ENCODE results near the gene NUAK1. TPM values are rescaled to one million over a fixed set of nuclear protein-coding genes. Genes with fewer than 3 reads are reported as not detected.

NUAK1 gene
- total and polyA plus RNA-seq, 2 donors, result 2.1 to 4.3 TPM

DNA sequence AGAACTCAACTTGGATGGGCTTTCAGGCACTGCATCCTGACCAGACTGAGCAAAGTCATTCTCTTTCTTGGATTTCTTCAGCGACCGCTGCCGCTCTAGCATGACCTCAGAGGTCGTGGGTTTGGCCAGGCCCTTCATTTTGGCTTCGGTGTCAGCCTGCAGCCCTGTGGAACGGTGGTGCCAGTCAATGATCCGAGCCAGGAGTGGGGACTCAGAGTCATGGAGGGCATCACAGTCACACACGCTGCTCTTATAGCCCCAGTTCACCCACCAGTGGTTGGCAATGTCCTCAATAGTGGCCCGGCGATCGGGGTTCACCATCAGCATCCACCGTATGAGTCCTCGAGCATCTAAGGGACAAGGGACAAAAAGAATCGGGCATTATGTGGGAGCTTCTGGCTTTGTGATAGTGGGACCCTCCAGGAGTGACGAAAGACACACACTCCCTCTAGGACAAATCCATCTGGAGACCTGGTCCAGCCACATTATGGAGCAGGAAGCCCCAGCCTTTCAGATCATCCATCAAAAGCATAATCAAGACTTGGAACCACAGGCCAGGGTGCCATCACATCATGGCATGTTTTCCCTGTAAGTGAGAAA, 71.0 kb downstream of the NUAK1 start:
- Histone ChIP-seq H3K27me3 (ENCODE audit: control insufficient read depth in 2 of 2, insufficient read depth in 1 of 2, low read length in 1 of 2) (no peaks in the 10 kb centered on the region), H3K36me3 (ENCODE audit: control insufficient read depth in 2 of 2, insufficient read depth in 2 of 2, low read length in 1 of 2) (no peaks in the 10 kb centered on the region), H3K9me3 (ENCODE audit: control insufficient read depth in 2 of 2, insufficient read depth in 1 of 2, low read length in 1 of 2) (peaks cover 1 to 9% of the 10 kb centered on the region in 2 donors), H3K4me1 (ENCODE audit: control insufficient read depth in 2 of 2, insufficient read depth in 2 of 2, low read length in 2 of 2) (peaks cover 0 to 2% of the 10 kb centered on the region in 2 donors), H3K4me3 (ENCODE audit: low read length in 2 of 2) (no peak overlapping the region), H3K27ac (ENCODE audit: low read depth in 1 of 2, low read length in 1 of 2) (no peak overlapping the region)
- DNase-seq (ENCODE audit: low read depth in 6 of 9, low spot score in 9 of 9), result no peak
- WGBS, result 95% methylated on average over 15 of the region's 15 CpGs

DNA sequence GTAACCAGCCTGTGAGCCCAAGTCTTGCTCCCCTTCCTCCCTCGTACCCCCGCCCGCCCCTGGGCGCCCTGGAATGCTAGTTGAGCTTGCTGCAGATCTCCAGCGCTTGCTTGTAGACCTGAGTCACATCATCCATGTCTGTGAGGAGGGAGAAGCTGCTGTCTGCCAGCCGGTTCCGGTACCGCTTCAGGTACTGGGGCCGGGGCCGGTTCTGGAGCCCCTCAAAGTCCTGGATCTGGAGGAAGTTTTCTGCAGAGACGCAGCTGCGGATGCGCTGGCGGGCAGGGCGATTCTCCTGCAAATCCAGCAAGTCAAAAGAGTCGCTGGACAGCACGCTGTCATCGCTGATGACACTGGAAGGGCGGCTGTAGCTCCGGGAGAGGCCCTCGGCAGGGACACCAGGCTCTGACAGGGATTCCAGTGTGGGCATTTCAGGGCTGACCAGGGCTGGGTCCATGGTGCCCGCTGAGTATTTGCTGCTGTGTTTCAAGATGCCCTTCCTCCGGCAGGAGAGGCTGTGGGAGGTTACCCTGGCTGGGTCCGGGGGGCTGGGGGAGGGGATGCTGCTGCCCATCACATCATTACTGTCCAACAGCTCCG, 71.9 kb downstream of the NUAK1 start:
- Histone ChIP-seq H3K27ac (ENCODE audit: low read depth in 1 of 2, low read length in 1 of 2) (no peak overlapping the region), H3K4me3 (ENCODE audit: low read length in 2 of 2) (no peak overlapping the region), H3K4me1 (ENCODE audit: control insufficient read depth in 2 of 2, insufficient read depth in 2 of 2, low read length in 2 of 2) (peaks cover 0 to 2% of the 10 kb centered on the region in 2 donors), H3K27me3 (ENCODE audit: control insufficient read depth in 2 of 2, insufficient read depth in 1 of 2, low read length in 1 of 2) (no peaks in the 10 kb centered on the region), H3K36me3 (ENCODE audit: control insufficient read depth in 2 of 2, insufficient read depth in 2 of 2, low read length in 1 of 2) (no peaks in the 10 kb centered on the region), H3K9me3 (ENCODE audit: control insufficient read depth in 2 of 2, insufficient read depth in 1 of 2, low read length in 1 of 2) (peaks cover 1 to 9% of the 10 kb centered on the region in 2 donors)
- WGBS, result 96% methylated on average over 25 of the region's 25 CpGs
- DNase-seq (ENCODE audit: low read depth in 6 of 9, low spot score in 9 of 9), result no peak

DNA sequence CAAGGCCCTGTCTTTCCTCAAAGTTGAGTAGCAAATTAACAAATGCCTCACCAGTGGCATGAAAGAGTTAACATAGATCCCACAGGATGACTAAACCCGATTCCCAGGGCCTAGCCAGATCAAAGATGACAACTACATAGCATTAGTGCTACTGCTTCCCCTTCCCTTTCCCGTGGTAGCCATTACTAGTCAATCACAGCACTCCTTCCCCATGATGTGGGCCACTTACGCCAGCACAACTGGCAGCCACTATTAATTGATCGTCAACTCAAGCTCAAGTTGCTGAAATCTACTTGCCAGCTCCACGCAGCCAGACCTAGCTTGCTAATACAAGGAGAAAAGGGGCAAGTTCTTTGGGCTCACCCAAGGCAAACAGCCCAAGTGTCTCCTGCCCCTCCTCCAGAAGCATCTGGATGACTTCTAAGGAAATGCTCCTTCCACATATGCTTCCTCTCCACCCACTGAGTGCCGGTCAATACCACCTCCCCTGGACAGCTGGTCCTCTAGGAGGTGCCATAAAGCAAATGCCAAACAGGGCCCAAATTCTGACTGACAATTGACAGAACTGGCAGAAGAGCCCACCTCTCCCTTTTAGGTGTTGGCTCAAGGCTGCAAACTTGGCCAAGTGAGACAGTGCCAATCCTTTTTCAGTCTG, 72.6 kb downstream of the NUAK1 start:
- Histone ChIP-seq H3K4me3 (ENCODE audit: low read length in 2 of 2) (no peak overlapping the region), H3K27ac (ENCODE audit: low read depth in 1 of 2, low read length in 1 of 2) (no peak overlapping the region), H3K36me3 (ENCODE audit: control insufficient read depth in 2 of 2, insufficient read depth in 2 of 2, low read length in 1 of 2) (no peaks in the 10 kb centered on the region), H3K27me3 (ENCODE audit: control insufficient read depth in 2 of 2, insufficient read depth in 1 of 2, low read length in 1 of 2) (no peaks in the 10 kb centered on the region), H3K4me1 (ENCODE audit: control insufficient read depth in 2 of 2, insufficient read depth in 2 of 2, low read length in 2 of 2) (peaks cover 0 to 2% of the 10 kb centered on the region in 2 donors), H3K9me3 (ENCODE audit: control insufficient read depth in 2 of 2, insufficient read depth in 1 of 2, low read length in 1 of 2) (peaks cover 1 to 9% of the 10 kb centered on the region in 2 donors)
- 63% methylated on average over 6 of the region's 6 CpGs for WGBS
- DNase-seq (ENCODE audit: low read depth in 6 of 9, low spot score in 9 of 9), result no peak

DNA sequence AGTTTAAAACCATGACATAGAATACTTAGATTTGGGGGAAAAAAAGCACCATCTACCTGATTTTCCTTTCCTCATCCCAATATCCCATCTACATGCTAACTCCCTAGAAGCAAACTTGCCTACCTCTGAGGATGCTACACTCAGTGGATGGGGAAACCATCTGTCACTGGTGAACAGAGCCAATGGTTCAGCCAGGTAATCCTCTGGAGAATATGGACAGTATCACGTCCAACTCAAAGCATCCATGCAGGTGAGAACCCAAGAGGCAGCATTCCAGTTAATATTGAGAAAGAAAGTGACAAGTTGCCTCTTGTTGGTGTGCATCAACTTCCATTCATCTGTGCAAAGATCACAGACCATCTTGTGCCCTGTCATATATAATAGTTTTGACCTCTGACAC, 73.2 kb downstream of the NUAK1 start:
- H3K27ac ChIP-seq (ENCODE audit: low read depth in 1 of 2, low read length in 1 of 2), result no peak overlapping the region
- H3K9me3 ChIP-seq (ENCODE audit: control insufficient read depth in 2 of 2, insufficient read depth in 1 of 2, low read length in 1 of 2), result peaks cover 1 to 9% of the 10 kb centered on the region in 2 donors
- peaks cover 0 to 2% of the 10 kb centered on the region in 2 donors for H3K4me1 ChIP-seq (ENCODE audit: control insufficient read depth in 2 of 2, insufficient read depth in 2 of 2, low read length in 2 of 2)
- H3K27me3 ChIP-seq (ENCODE audit: control insufficient read depth in 2 of 2, insufficient read depth in 1 of 2, low read length in 1 of 2), result no peaks in the 10 kb centered on the region
- no peaks in the 10 kb centered on the region for H3K36me3 ChIP-seq (ENCODE audit: control insufficient read depth in 2 of 2, insufficient read depth in 2 of 2, low read length in 1 of 2)
- 86% methylated on average over 1 of the region's 1 CpG for WGBS
- H3K4me3 ChIP-seq (ENCODE audit: low read length in 2 of 2), result no peak overlapping the region
- DNase-seq (ENCODE audit: low read depth in 6 of 9, low spot score in 9 of 9), result no peak

DNA sequence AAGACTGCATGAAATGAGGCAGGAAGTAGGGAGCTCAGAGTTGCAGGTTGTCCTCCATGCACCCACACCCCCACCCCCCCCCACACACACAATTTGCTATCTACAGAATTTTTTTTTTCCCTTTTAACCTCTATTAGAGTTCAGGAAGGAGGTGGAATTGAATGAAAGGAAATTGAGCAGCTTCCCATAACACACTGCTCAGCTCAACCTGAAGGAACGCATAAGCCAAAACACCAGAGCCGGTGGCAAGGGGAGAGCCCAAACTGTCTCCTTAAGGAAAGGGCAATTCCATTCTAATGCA, 74.1 kb downstream of the NUAK1 start:
- H3K27ac ChIP-seq (ENCODE audit: low read depth in 1 of 2, low read length in 1 of 2), result no peak overlapping the region
- no peaks in the 10 kb centered on the region for H3K36me3 ChIP-seq (ENCODE audit: control insufficient read depth in 2 of 2, insufficient read depth in 2 of 2, low read length in 1 of 2)
- DNase-seq (ENCODE audit: low read depth in 6 of 9, low spot score in 9 of 9), result no peak
- H3K4me1 ChIP-seq (ENCODE audit: control insufficient read depth in 2 of 2, insufficient read depth in 2 of 2, low read length in 2 of 2), result peaks cover 0 to 2% of the 10 kb centered on the region in 2 donors
- peaks cover 1 to 9% of the 10 kb centered on the region in 2 donors for H3K9me3 ChIP-seq (ENCODE audit: control insufficient read depth in 2 of 2, insufficient read depth in 1 of 2, low read length in 1 of 2)
- no peaks in the 10 kb centered on the region for H3K27me3 ChIP-seq (ENCODE audit: control insufficient read depth in 2 of 2, insufficient read depth in 1 of 2, low read length in 1 of 2)
- H3K4me3 ChIP-seq (ENCODE audit: low read length in 2 of 2), result no peak overlapping the region
- WGBS, result 90% methylated on average over 2 of the region's 2 CpGs

DNA sequence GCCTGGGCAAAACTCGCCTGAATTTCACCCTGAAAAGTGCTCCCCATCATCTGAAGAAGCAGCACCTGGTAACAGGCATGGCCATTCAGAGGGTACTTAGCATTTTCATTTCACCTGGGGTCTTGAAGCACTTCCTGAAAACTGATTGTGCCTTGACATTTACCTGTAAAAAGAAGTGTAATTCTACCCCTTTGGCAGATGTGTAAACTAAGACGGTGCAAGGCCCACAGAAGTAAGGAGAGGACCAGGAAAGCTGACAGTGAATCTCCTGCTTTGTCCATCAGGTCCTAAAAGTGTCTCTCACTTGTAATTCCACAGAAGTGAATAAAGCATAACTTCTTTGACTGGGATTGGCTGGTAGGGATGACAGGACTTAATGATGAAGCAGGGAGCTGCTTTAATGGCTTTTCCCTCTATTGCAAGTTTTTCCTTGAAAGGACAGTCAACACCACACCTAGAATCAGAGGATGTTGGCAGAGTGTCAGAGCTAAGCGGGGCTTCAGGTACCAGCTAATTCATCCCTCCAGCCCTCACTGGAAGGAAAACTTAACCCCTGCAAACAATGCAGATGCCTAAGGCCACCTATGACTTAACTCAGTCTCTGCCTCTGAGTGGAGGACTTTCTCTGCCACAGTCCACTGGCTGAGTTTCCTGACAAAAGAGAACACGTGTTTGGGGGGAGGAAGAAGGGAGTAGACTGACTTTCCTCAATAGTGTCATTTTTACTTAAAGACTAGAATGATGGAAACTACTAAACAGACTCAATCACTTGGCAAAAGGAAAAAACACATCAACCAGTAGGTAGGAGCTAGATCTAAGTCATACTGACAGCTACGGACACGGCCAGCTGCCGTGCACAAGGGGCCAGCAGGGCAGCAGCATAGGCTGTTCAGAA, 74.7 kb downstream of the NUAK1 start:
- Histone ChIP-seq H3K9me3 (ENCODE audit: control insufficient read depth in 2 of 2, insufficient read depth in 1 of 2, low read length in 1 of 2) (peaks cover 1 to 9% of the 10 kb centered on the region in 2 donors), H3K4me1 (ENCODE audit: control insufficient read depth in 2 of 2, insufficient read depth in 2 of 2, low read length in 2 of 2) (peaks cover 0 to 2% of the 10 kb centered on the region in 2 donors), H3K27ac (ENCODE audit: low read depth in 1 of 2, low read length in 1 of 2) (no peak overlapping the region), H3K27me3 (ENCODE audit: control insufficient read depth in 2 of 2, insufficient read depth in 1 of 2, low read length in 1 of 2) (no peaks in the 10 kb centered on the region), H3K4me3 (ENCODE audit: low read length in 2 of 2) (no peak overlapping the region), H3K36me3 (ENCODE audit: control insufficient read depth in 2 of 2, insufficient read depth in 2 of 2, low read length in 1 of 2) (no peaks in the 10 kb centered on the region)
- no peak for DNase-seq (ENCODE audit: low read depth in 6 of 9, low spot score in 9 of 9)
- WGBS, result 77% methylated on average over 7 of the region's 7 CpGs

DNA sequence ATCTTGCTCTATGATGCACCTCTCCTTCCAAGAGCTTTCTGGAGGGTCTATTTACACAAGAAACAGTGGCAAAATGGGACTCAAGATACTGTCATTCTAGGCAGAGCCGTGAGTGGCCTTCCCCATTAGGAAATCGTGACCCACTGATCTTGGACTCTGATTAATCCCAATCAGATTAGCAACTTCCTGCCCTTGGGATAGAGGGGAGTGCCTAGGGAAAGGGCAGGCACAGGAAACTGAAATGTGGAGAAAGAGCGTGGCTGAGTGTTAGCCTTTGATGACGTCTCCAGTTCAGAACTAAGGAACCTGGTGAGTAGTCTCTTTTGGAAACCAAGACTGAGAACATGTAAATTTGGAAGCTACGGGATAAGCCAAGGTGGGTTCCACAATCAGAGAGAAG, 76.1 kb downstream of the NUAK1 start:
- 77% methylated on average over 5 of the region's 5 CpGs for WGBS
- Histone ChIP-seq H3K9me3 (ENCODE audit: control insufficient read depth in 2 of 2, insufficient read depth in 1 of 2, low read length in 1 of 2) (peaks cover 0 to 6% of the 10 kb centered on the region in 2 donors), H3K4me3 (ENCODE audit: low read length in 2 of 2) (no peak overlapping the region), H3K36me3 (ENCODE audit: control insufficient read depth in 2 of 2, insufficient read depth in 2 of 2, low read length in 1 of 2) (no peaks in the 10 kb centered on the region), H3K27ac (ENCODE audit: low read depth in 1 of 2, low read length in 1 of 2) (no peak overlapping the region), H3K4me1 (ENCODE audit: control insufficient read depth in 2 of 2, insufficient read depth in 2 of 2, low read length in 2 of 2) (no peaks in the 10 kb centered on the region), H3K27me3 (ENCODE audit: control insufficient read depth in 2 of 2, insufficient read depth in 1 of 2, low read length in 1 of 2) (no peaks in the 10 kb centered on the region)
- DNase-seq (ENCODE audit: low read depth in 6 of 9, low spot score in 9 of 9), result no peak

DNA sequence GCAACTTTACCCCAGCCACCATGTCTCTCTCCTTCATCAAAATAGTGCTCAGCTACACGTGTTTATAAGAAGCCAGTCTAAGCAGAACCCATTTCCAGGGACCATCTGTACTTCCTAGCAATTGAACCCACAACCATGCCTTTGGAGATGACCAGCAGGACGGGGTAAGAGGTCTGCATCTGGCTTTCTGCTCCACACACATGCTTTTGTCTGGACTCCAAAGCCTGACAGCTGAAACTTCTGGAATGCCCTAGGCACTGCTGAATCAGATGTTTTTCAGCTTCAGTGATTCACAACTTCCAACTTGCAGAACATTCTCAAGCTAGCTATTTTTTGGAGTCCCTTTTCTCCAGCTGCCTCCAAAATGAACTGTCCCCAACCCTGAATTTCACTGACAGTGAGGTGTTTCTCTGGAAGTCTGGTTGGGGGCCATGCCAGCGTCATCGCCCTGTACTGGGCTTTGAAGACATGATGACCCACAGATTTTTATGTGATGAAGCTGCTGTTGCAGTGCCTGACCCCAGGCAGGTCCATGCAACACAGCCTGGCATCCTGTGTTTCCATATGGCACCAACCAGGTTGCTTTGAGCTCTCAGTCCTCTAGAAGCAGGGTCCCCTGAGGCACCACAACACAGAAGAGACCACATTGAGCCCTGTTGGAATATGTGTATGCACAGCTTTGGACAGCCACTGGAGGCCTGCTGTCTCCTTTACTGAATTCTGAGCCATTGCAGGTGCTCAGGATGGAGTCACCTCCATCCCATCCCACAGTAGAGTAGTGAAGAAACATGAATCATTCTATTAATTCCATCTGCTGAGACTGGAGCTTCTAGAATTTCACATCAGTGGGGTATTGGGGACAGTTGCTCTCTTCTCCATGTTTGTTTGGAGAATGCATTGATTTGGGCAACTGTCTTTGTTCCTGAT, 80.2 kb downstream of the NUAK1 start:
- DNase-seq (ENCODE audit: low read depth in 6 of 9, low spot score in 9 of 9), result no peak
- no peaks in the 10 kb centered on the region for H3K9me3 ChIP-seq (ENCODE audit: control insufficient read depth in 2 of 2, insufficient read depth in 1 of 2, low read length in 1 of 2)
- WGBS, result 83% methylated on average over 4 of the region's 4 CpGs
- no peaks in the 10 kb centered on the region for H3K4me1 ChIP-seq (ENCODE audit: control insufficient read depth in 2 of 2, insufficient read depth in 2 of 2, low read length in 2 of 2)
- no peaks in the 10 kb centered on the region for H3K27me3 ChIP-seq (ENCODE audit: control insufficient read depth in 2 of 2, insufficient read depth in 1 of 2, low read length in 1 of 2)
- no peak overlapping the region for H3K27ac ChIP-seq (ENCODE audit: low read depth in 1 of 2, low read length in 1 of 2)
- H3K4me3 ChIP-seq (ENCODE audit: low read length in 2 of 2), result no peak overlapping the region
- H3K36me3 ChIP-seq (ENCODE audit: control insufficient read depth in 2 of 2, insufficient read depth in 2 of 2, low read length in 1 of 2), result no peaks in the 10 kb centered on the region

Measured in thymus (tissue), 11 donors.